Medulla oblongata (tissue), 1 donor: ENCODE data around the gene SGIP1.
"Not testable (repeated sequence)": the region's sequence is repeated elsewhere in the genome, so short reads cannot be mapped to it uniquely, and the experiment has no call there.

Source experiments
- DNase-seq: peaks from one replicate; pipeline ENCODE4 v3.0.0-alpha.2; 2015; ENCODE audit errors: extremely low spot score

Gene SGIP1

DNA sequence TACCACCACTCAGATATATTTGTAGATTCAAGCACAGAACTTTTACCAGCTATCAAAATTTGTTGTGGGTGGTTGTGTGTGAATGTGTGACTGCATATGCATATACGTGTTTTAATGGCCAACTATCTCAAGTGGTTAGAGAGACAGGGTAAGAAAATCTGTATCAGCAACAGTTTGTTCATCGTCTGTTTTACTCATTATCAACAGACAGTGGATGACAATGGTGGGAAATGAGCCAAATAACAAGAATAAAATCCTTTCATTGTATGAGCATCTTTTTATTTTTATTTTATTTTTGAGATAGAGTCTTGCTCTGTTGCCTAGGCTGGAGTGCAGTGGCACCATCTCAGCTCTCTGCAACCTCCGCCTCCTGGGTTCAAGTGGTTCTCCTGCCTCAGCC lies 195.6 kb downstream of the SGIP1 start:
- DNase-seq = no peak

GRCh38 chr1:66730462-66730861 lies 196.5 kb downstream of the SGIP1 start:
- DNase-seq = no peak

GRCh38 chr1:66731170-66731865 lies 197.4 kb downstream of the SGIP1 start:
- no peak for DNase-seq

DNA sequence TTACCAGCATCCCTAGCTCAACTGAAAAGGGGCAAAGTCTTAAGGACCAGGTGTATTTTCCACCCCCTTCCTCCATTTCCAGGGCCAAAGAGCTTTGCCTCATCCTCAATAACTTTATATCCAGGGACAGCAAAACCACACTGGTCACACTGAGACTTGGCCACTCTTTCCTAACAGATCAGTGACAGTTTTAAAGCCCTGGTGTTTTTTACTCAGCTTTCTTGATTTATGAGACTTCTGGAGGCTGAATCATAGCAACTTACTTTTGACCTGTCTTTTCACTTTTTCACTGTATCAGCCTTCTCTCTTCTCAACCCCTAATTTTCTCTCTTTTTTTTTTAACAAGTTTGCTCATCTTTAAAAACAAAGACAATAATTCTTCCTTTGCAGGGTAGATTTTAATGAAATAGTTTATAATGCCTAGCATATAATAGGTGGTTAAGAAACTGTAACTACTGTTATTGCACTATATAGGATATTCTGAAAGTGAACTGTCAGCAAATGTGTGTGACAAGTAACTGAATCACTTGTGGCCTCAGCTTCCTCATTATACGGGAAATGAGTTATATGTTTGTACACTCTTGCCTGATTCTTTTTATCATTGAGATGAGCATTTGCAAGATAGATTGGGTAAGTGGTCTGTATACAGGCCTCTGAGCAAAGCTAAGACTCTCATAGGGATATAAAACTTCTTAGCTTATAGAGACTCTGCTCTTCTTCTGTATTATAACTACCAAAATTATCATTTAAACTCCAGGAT lies 198.6 kb downstream of the SGIP1 start:
- DNase-seq = peak; percentile 9

- no peak for DNase-seq
Measured at GRCh38 chr1:66733348-66734017, 199.5 kb downstream of the SGIP1 start.

DNA sequence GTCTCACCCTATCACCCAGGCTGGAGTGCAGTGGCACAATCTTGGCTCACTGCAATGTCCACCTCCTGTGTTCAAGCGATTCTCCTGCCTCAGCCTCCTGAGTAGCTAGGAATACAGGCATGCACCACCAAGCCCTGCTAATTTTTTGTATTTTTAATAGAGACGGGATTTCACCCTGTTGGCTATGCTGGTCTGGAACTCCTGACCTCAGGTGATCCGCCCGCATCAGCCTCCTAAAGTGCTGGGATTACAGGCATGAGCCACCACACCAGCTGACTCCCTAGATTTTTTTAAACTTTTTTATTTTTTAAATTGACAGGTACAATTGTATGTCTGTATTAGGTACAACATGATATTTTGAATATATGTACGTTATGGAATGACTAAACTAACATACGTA lies 200.6 kb downstream of the SGIP1 start:
- DNase-seq = not testable (repeated sequence)

DNA sequence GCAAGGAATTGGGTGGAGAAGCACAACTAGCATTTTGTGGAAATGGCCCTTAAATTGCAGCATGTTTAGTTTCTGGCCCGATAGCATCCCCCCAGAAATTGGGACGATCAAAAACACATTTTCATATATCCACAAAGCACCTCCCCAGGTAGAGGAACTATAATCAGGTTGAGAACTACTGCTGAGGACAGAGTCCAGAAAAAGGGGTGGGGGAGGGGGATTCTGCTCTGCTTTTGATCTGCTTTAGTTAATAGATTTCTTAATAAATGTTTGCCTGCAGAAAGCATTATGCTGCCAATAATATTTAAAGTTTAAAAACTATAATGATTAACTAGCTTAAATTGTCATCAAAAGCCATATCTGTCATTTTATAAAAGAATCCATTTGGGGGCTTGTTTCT lies 203.9 kb downstream of the SGIP1 start:
- no peak for DNase-seq

- DNase-seq = no peak
Measured at GRCh38 chr1:66739401-66740157, 205.6 kb downstream of the SGIP1 start.

- no peak for DNase-seq
Measured at GRCh38 chr1:66745451-66745850, 211.5 kb downstream of the SGIP1 start.

DNA sequence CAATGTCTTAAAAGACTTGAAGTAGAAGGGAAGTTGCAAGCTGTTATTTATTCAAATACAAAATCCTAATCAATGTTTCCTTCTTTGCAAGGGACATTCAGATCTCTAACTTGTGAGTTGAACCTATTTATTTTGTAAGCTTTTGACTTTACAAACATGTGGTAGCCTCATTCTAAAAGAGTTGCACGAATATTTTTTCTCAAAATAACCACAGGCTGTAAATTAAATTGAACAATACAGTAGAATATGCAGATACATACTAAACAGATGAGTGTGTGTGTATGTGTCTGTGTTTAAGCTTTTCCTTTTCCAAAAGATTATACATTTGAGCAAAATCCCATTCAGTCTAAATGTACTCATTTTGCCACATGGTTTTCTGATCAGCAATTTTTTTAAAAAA lies 213.5 kb downstream of the SGIP1 start:
- no peak for DNase-seq

GRCh38 chr1:66750577-66750976 lies 216.6 kb downstream of the SGIP1 start:
- no peak for DNase-seq

DNA sequence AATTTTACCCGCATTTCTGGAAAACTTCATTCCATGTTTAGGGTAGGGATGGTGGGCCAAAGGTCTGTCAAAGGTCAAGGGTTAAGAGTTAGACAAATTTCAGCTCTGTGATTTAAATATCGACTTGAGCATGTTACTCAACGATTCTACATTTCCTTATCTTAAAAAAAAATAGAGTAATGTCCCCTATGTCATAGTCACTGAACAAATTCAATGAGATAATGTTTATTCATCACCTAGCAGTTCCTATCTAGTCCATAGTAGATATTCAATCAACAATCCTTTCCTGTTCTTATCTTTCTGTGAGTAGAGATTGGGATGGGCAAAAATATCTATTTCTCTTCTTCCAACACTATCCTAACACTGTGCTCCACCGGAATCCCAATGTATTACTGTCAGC lies 217.2 kb downstream of the SGIP1 start:
- no peak for DNase-seq

GRCh38 chr1:66752000-66752592 lies 218.1 kb downstream of the SGIP1 start, which contains the start of gene DYNLT5:
Gene DYNLT5 (plus strand): TSS chr1:66752459. CDS start chr1:66754659, 2,200 bp downstream.
- DNase-seq = peak; percentile 64

DNA sequence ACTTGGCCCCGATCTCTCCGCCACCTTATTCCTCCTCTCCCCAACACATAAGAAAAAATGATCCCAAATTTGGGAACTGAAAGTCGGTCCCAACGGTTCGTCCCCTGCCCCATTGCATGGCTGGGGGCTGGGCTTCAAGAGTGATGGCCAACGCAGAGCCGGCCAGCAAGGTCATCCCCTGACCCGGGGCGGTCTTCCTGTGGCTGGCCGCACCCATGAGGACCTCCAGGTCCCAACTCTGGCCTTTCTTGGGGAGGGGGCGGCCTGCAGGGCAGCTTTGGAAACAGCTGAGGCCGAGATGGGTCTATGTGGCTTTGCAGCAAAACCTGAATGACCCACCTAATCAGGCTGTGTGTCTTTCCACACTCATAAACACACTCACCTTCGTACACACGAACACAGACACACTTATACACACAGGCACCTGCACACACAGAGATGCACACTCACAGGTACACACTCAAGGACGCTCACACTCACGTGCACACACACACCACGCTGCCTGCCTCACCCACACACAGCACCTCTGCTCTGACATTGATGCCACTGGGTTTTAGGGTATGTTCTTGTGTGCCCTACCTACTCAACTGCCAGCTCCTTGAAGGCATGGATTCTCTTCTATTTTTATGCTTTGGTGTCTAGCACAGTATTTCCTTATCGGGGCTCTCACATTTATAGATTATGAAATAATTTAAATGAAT lies 218.9 kb downstream of the SGIP1 start:
- DNase-seq = no peak

DNA sequence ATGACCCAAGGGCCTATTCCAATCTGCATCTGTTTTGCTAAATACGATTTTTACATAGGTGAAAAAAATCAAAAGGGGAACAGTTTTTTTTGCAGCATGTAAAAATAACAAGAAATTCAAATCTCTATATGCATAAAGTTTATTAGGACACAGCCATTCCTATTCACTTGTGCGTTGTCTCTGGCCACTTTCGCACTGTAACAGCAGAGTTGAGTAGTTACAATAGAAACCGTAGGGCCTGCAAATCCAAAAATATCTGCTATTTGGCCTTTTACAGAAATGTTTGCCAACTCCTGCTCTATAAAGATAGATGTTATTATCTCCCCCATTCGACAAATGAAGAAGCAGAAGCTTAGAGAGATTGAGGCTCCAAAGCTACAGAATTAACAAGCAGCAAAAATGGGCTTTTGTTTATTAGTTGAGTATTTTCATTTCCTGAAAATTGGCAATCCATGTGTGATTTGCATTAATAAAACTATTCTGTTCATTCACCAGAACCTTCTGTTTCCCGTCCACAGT lies 223.8 kb downstream of the SGIP1 start:
- DNase-seq = no peak

- peak; percentile 54 for DNase-seq
Measured at GRCh38 chr1:66758241-66758755, 224.3 kb downstream of the SGIP1 start.

GRCh38 chr1:66760506-66760905 lies 226.6 kb downstream of the SGIP1 start:
- no peak for DNase-seq

GRCh38 chr1:66761221-66761620 lies 227.3 kb downstream of the SGIP1 start:
- no peak for DNase-seq

GRCh38 chr1:66764994-66765578 lies 231.1 kb downstream of the SGIP1 start:
- DNase-seq = peak; percentile 72

DNA sequence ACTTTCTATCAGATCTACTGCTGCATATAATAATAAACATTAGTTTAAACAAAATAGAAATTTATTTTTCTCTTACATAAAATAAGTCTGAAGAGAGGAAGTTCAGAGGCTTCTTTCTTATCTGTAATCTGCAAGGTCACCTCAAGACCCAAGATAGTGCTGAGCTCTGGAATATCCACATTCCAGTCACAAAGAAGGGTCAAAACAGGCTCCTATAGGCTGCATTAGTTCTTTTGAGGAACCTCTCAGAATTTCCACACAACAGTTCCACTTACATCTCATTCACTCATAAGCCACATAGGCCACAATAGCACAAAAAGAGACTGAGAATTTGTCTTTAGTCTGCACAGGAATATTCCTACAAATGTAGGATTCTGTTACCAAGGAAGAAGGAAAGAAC lies 233.7 kb downstream of the SGIP1 start:
- DNase-seq = no peak
